Kidney capillary endothelial cell (primary cell): Measurements from ENCODE around the gene CRACR2B.

Experiments
- DNase-seq: peaks from one replicate; pipeline ENCODE4 v3.0.0-alpha.2; 2018; ENCODE audit warnings: low spot score

Gene CRACR2B

DNA sequence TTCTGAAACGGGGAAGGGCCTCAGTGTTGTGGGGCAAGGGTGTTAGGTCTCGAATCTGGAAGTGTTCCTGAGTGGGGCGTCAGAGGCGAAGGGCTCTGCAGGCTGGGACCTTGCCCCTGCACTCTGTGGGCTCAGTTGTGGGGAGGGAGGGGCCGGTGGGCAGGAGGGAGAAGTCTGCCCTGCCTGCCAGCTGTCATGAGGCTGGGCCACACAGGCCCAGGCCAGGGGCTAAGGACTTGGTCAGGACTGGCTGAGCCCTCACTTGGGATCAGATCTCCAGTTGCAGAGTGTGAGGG, at the start of gene CRACR2B:
Gene CRACR2B, plus strand, starts transcription at position 23 of the 296 bp plus-strand sequence. CDS start 689 bp downstream, outside the sequence.
- DNase-seq: no peak

DNA sequence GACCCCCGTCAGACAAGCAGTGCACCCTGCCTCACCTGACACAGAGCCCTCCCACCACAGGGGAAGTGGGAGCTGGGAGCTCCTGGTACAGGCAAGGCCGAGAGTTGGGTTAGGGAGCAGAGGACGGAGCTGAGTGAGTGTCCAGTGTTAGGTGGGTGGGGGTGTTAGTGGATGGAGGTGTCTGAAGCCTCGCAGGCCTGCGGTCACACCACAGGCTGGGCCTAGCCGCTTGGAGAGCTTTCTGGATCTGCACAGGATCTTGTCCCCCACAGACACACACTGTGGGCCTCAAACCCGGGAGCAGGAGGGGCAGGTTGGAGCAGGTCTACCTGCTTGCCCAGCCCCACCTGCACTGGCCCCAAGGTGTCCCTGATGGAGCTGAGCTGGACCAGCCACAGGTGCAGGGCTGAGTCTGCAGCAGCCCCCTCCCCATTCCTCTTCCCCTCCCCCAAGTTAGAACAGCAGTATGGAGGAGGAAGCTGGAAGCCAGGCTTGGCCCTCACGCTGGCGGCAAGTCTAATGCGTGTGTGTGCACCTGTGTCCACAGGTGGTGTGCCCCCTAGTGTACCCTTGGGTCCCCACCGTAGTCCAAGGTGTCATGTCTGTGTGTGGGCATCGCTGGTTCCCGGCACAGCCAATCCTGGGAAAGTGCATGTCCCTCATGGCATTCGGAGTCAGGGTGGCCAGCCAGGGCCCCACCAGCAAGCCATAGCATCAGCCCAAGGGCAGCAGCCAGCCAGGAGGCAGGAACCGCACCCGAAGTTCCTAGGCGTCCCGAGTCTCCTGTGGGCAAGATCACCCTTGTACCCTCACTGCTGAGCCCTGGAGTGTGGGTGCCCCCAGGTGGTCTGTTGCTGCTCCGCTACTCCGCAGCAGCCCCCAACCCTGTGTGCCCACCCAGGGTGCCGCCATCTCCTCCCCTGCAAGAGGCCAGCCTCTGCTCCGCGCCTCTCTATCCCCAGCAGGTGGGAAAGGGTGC, 48.5 kb upstream of the CRACR2B start:
- no peak for DNase-seq

DNA sequence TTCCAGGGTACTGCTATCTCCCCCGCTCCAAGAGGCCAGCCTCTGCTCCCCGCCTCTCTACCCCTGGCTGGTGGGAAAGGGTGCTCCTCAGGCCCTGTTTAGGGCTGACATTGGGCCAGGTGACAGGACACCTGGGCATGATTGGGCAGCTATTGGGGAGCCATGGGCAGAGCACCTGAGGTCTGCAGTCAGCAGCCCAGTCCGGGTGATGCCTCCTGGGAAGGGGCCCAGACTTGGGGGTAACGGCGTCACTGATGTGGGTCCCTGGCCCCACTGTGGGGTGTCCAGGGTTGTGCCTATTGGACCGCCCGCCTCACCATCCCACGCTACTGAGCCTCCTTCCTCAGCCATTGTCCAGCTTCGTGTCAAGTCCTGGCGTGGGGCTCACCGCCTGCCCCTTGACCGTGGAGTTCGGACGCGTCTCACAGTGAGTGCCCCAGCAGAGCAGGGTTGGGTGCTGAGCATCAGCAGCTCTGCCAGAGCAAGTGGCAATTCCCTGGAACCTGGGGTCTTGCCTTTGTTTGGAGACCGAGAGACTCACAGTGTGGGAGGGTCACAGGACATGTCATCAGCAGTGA, 47.7 kb upstream of the CRACR2B start:
- DNase-seq: no peak

DNA sequence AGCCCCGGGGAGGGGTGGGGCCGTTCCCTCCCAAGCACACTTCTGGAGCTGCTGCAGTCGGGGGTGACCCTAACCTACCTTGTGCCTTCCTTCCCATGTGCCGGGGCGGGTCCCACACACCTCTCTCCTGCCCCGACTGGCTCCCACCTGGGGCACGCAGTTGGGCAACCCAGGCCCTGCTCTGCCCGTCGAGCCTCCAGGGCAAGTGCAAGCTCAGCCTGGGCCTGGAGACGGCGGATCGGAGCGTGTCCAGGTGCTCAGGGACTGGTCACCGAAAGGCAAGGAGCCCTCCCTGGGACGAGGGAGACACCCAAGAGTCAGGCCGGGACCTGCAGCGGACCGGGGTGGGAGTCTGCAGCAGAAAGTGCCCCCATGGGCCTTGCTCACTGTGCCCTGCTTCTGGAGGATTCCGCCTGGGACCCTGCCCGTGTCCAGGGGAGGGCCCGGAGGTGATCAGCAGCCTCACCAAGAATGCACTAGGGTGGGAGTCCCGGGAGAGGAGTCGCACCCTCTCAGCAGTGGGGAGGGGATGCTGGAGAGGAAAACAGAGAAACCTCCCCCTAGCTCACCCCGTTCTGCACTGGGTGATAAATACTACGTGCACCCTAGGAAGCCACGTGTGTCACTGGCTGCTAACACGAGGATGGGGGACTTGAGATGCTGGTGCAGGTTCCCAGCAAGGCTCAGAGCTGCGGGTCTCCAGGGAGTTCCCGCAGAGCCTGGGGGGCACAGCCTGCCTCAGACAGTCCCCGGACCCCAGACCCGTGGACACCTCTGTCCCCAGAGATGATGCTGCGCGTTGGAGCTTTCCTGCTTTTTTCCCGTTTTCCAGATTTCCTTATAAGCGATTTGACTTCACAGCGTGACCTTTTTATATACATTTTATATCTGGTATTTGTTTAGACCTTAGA, 45.2 kb upstream of the CRACR2B start:
- no peak for DNase-seq

DNA sequence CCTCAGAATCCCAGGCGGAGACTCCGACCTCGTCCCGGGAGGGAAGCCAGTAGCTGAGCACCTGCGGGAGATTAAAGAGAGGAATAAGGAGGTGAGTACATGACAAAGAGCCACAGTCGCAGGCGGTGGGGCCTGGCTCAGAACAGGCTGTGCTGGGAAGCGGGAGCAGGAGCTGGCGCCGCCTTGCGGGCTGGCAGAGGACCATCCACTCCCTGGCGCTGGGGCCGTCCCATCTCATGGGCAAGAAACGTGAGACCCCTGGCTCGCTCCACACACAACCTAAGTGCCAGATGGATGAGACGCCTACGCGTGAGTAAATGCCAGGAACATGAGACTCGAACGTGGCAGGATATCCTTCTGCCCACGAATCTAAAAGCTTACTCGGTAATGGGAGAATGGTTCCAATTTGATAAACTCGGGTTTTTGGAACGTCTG, 44.1 kb upstream of the CRACR2B start:
- DNase-seq: no peak

DNA sequence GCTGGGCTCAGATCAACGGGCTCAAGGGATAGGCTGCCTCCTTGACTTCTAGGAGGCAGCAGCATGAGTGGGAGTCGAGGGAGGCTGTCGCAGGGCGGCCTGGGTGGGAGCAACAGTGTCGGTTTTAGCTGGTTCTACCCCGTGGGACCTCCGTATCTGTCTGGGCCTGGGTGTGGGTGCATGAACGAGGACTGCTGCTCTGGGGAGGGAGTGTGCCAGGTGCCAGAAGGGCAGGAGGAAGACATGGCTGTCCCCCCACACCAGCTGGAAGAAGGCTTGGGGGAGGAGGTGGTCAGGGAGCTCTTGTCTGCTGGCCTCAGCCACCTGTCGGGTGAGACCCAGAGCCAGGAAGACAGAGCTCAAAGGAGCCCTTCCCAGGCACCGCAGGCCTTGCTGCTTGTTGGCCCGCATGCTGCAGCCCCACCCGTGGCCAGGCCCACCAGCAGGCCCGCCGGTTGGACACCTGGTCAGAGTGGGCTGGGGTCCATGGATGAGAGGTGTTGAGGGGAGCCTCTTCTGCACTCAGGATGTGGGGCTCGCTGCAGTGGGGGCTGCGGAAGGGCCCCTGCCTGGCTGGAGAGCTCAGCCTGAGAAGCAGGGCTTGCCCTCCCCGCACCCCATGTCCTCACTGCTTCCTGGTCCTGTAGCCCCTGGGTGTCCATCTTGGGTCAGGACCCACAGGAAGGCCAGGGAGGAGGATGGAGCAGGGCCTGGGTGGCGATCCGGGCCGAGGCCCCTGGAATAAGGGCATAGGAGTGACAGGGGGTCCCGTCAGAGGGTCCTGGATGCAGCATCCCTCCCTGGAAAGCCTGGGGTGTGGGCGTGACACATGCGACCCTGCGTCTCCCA, 41.3 kb upstream of the CRACR2B start:
- no peak for DNase-seq

DNA sequence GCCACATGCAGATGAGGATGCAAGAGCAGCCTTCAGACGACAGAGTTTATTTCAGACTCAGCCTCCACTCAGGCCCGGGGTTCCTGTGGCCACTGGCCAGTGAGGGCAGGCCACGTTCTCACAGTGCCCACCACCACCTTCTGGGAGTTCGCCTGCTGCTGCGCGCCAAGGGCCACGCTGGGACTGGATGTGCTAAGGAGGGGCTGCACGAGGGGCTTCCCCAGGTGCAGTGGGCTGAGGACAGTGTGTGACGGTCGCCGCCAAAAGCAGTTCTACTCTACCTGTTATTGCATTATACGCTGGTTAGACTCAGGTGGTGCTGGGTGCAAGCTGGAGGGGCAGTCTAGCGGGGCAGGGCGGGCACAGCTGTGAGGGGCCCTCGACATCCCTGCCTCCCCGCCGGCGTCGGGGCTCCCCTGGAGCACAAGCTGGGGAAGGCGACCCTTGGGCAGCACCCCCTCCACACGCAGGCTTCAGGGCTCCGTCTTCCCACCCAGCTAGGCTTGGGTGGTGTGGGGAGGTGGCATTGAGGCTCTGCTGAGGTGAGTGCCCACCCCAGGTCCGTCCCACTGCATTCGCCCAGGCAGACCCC, 40.5 kb upstream of the CRACR2B start:
- DNase-seq: no peak

DNA sequence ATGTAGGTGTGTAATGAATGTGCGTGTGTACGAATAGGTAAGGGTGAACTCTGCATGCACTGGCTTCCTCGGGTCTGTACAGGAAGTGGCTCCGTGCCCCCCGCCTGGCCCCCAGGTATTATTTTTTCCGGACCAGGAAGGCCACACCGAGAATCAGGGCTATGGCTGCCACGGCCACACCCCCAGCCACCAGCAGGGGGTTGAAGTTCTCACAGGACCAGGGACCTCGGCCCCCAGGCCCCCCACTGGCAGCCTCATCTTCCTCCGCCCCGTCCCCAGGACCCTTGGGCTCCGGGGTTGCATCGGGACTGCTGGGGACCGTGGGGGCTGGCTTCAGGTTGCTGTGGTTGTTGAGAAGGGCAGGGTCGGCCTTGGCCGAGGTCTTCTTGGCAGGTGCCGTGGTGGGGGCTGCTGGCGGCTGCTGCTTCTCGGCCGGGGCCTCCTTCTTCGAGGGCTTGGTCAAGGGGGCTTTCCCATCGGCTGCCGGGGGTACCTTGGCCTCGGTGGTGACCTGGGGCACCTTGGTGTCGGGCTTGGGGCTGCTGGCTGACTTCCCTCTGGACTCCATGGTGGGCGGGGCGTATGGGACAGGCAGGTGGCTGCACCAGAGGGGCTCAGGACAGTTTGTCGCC, 39.6 kb upstream of the CRACR2B start:
- DNase-seq: no peak

DNA sequence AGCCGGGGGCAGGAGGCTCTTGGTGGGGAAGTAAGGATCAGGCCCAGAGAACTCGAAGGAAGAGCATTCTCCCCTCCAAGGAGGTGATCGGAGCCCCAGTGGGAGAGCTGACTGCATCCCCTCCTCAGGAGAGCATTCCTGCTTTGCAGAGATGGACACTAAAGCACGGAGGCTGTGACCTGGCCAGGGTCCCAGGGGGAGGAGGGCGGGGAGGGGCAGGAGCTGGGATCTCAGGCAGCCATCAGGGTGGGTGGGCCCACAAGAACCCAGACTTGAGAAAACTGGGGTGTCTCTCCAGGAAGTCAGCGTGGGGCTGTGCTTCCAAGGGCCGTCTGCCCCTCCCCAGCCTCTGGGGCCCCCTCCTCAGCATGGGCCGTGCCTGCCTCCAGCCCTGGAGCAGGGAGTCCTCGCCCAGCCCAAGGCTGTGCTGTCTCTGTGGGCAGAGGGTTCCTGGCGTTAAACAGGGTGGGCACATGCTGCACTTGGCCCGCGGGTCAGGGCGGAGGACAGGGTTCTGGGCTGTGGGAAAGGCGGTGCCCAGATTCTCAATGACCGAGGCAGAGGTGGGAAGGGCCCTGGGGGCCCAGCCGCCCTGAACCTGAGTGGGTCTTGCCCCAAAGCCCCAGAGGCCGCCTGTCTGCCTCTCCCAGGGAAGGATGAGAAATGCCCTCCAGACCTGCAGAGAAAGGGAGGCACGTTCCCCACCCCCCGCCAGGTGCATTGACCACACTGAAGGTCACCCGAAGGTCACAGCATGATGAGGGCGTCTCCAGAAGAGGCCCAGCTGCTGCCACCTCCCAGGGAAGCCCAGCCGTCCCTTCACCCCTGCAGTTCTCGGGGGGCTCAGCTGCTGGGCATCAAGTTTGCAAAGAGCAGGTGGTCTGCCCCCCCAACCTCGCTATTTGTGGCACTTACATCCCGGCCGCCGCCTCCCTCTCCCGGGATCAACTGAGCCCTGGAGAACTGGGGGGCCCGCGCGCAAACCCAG, 38.5 kb upstream of the CRACR2B start:
- DNase-seq: no peak

DNA sequence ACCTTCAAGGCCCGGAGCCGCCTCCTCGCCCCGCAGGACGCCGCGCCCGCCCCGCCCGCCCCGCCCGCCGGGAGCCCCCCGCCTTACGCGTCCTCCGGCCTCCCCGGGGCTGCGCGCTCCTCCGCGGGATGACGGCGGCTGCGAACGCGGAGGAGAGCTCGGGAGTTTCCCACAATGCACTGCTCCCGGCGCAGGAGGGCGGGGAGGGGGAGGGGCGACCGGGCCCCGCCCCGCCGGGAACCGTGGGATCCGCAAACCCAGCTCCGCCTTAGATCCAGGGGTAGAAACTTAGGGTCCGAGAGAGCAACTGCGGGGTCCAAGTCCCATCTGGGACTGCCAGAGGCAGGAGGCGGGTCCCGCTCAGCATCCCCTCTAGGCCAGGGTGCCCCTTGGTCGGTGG, 37.8 kb upstream of the CRACR2B start, which contains the start of gene CEND1:
Gene CEND1, minus strand, starts transcription at position 148 of the 400 bp plus-strand sequence. CDS start 1,514 bp downstream, outside the sequence.
- no peak for DNase-seq

DNA sequence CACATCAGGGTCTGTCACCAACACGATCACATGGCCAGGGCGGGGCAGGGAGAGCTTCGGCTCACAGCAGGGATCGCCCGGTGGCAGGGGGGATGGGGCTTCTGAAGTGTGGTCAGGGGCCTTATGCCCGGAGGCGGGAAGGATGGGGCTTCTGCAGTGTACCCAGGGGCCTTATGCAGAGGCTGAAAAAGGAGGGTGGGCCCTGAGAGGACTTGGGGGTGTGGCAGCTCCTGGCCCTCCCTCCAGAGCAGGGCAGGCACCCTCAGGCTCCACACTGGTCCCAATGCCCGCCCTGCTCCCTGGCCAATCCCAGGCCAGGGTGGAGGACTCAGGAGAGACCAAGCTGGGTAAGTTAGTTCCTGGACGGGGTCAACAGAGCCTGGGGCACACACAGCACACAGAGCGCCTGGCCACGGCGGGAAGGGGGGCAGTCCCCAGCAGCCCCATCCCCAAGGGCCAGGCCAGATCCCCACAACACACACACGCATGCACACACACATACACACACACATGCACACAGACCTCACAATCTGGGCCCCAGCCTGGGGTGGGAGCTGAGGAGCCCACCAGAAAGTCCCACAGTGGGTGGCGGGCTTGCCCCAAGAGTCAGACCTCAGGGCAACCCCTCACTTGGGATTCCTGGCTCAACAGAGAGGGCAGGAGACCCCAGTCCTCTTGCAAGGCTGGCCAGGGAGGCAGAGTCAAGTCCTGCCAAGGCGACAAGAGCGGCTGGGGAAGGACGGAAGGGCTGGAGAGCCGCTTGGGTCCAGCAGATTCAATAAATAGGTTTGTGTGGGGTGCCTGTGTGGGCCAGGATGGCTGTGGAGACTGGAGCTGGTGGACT, 36.8 kb upstream of the CRACR2B start:
- DNase-seq: no peak

DNA sequence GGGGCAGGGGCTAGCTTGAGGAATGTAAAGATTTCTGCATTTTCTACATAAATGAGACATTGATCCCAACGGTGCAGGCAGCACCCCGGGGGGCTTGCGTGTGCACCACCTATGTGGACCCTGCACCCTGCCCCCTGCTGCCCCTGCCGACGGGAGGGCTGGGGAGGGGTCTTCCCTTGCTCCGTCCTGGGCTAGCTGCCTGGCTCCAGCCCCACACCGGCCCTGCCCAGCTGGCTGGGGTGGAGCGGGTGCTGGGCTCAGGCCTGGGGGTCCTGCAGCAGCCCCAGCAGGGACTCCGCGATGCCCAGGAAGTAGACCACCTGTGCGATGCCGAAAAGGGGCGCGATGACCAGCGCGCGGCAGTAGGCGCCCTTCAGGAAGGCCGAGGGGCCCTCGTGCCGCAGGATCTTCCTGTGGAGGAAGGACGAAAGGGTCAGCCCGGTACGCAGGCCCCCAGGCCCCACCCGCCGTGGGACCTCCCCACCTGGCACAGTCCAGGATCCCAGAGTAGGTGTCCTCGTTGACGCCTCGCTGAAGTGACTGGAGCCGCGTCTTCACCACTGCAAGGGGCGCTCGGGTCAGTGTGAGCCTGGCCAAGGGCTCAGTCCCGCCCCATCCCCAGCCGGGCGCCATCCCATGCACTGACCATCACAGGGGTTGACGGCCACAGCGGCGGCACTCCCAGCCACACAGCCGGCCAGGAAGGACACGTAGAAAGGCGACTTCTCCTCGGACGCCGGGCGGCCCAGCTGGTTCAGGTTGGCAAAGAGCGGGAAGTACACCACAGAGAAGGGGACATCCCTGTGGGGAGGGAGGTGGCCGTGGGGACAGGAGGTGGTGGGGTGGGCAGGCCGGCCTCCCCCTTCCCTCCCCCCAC, 35.8 kb upstream of the CRACR2B start:
- DNase-seq: no peak

DNA sequence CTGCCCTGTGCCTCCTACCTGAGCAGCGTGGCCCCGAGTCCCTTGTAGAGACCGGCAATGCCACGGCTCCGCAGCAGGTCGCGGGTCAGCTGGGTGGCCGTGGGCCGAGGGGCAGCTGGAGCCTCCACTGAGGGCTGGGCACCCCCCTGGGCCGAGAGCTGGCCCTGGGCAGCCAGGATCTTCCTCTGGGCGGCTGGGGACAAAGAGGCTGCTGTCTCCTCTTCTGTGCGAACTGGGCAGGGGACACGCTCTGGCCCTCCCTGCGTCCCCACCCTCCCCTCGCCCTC, 35.2 kb upstream of the CRACR2B start:
- no peak for DNase-seq

DNA sequence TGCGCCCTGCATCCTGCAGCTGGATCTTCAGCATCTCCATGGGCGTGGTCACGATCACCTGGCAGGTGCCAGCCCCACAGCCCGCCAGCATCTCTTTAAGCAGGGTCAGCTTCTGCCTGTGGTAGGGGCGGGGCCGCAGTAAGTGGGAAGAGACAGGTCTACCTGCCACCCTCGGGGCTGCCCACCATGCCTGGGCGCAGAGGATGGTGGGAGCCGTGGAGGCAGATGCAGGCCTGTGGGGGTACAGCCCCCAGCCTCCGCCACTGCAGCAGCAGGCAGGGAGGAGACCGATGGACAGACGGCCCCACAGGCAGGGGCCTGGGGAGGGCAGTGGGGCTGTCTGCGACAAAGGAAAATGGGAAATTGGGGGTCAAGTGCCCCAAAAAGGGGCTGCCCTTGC, 34.8 kb upstream of the CRACR2B start:
- DNase-seq: no peak

DNA sequence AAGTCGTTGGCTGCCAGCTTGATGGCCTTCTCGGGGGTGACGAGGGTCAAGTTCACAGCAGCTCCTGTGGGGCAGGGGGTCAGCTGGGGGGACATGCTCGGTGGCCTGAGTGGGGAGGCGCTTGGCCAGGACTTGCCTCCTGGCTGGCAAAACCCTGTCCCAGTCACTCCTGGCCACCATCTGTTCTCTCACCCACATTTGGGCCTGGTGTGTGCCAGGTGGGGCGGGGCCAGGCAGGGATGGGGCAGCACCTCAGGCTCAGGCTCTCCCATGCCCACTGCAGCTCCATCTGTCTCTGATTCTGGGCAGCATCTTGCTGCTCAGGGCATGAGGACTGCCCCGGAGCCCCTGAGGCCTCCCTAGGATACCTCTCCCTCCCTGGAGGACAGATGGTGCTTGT, 34.2 kb upstream of the CRACR2B start:
- no peak for DNase-seq

DNA sequence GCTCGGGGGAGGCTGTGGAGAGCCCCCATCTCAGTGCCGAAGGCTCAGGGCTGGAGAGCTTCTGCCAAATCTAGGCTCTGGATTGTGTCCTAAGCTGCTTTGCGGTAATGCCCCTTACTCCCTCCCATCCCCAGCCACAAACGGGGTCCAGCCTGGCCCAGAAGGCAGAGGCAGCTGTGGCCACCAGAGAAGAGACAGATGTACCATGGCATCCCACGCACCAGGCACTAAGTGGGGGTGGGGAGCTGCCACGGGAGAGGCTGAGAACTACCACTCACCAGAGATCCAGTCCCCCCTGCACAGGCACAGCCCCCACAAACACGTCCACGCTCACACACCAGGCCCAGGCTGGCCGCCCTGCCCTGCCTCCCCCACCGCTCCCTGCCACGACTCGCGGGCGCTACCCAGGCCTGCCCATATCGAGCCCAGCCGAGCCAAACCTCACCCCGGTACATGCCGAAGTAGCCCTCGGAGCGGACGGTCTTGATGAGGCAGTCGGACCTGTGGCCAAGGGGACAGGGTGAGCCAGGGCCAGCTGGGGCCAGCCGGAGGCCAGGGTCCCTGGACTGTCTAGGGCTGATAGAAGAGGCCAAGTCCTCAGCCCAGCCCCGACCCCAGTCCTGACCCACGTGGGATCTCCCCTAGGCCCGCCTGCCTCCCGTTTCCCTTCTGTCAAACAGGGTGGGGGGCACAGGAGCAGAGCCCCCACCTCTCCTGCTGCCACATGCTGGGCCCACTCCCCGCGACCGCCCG, 33.5 kb upstream of the CRACR2B start:
- no peak for DNase-seq
